ENCODE results near the gene ALK. TPM values are rescaled to one million over a fixed set of nuclear protein-coding genes. Genes with fewer than 3 reads are reported as not detected.

The ALK gene
- total RNA-seq, 2 experiments from 2014 or later: not detected

- CTCF ChIA-PET: no interaction called here
- no peak for DNase-seq
These were observed 331.8 kb downstream of the ALK start for GRCh38 chr2:29589440-29590103.

GRCh38 chr2:29587402-29588190, 333.8 kb downstream of the ALK start:
- no peaks in the 10 kb centered on the region for H3K36me3 Mint-ChIP-seq (ENCODE audit: low read depth)
- no peaks in the 10 kb centered on the region for H3K9me3 Mint-ChIP-seq
- DNase-seq (no peak), ATAC-seq (no peak)
- H3K27ac Mint-ChIP-seq: no peak overlapping the region
- no peak overlapping the region for H3K4me3 Mint-ChIP-seq
- CTCF ChIA-PET: no interaction called here
- H3K27me3 Mint-ChIP-seq: no peaks in the 10 kb centered on the region
- POLR2A ChIA-PET: no interaction called here
- no peaks in the 10 kb centered on the region for H3K4me1 Mint-ChIP-seq (ENCODE audit: low read depth)
- intact Hi-C loops (cut with micrococcal nuclease): no loop called here
- no peak for TF ChIP-seq CTCF (IDR thresholded peaks at IDR 0.05)

More at GRCh38 chr2:29589440-29590103, 331.8 kb downstream of the ALK start:
- Mint-ChIP-seq H3K4me3 (no peak overlapping the region), H3K27ac (no peak overlapping the region), H3K4me1 (ENCODE audit: low read depth) (no peaks in the 10 kb centered on the region), H3K9me3 (no peaks in the 10 kb centered on the region), H3K36me3 (ENCODE audit: low read depth) (no peaks in the 10 kb centered on the region), H3K27me3 (no peaks in the 10 kb centered on the region)
- no peak for TF ChIP-seq CTCF (IDR thresholded peaks at IDR 0.05)
- intact Hi-C loops (cut with micrococcal nuclease): no loop called here
- POLR2A ChIA-PET: no interaction called here
- no peak for ATAC-seq

GRCh38 chr2:29586919-29587318, 334.5 kb downstream of the ALK start:
- Mint-ChIP-seq H3K4me1 (ENCODE audit: low read depth) (no peaks in the 10 kb centered on the region), H3K4me3 (no peak overlapping the region), H3K36me3 (ENCODE audit: low read depth) (no peaks in the 10 kb centered on the region), H3K9me3 (no peaks in the 10 kb centered on the region), H3K27ac (no peak overlapping the region), H3K27me3 (no peaks in the 10 kb centered on the region)
- intact Hi-C loops (cut with micrococcal nuclease): no loop called here
- no peak for ATAC-seq
- no peak for TF ChIP-seq CTCF (IDR thresholded peaks at IDR 0.05)
- CTCF ChIA-PET: no interaction called here
- no peak for DNase-seq
- POLR2A ChIA-PET: no interaction called here

- Mint-ChIP-seq H3K4me1 (ENCODE audit: low read depth) (no peaks in the 10 kb centered on the region), H3K27me3 (no peaks in the 10 kb centered on the region), H3K27ac (no peak overlapping the region), H3K36me3 (ENCODE audit: low read depth) (no peaks in the 10 kb centered on the region), H3K9me3 (no peaks in the 10 kb centered on the region), H3K4me3 (no peak overlapping the region)
- no peak for DNase-seq
- CTCF ChIA-PET: no interaction called here
- POLR2A ChIA-PET: interaction anchor here (1.0 kb wide), 1 partner anchor 9 kb away, joined by 4 read pairs; no protein-coding TSS in a partner anchor
- ATAC-seq: no peak
- TF ChIP-seq CTCF (IDR thresholded peaks at IDR 0.05): no peak
- intact Hi-C loops (cut with micrococcal nuclease): no loop called here
These were observed 337.7 kb downstream of the ALK start for GRCh38 chr2:29583548-29584156.

- no peaks in the 10 kb centered on the region for H3K9me3 Mint-ChIP-seq
- DNase-seq: no peak
- H3K27me3 Mint-ChIP-seq: no peaks in the 10 kb centered on the region
- no peaks in the 10 kb centered on the region for H3K4me1 Mint-ChIP-seq (ENCODE audit: low read depth)
- H3K36me3 Mint-ChIP-seq (ENCODE audit: low read depth): no peaks in the 10 kb centered on the region
- H3K27ac Mint-ChIP-seq: no peak overlapping the region
- ChIA-PET POLR2A (interaction anchor here (1.0 kb wide), 1 partner anchor 9 kb away, joined by 4 read pairs; no protein-coding TSS in a partner anchor), CTCF (no interaction called here)
- ATAC-seq: no peak
- intact Hi-C loops (cut with micrococcal nuclease): no loop called here
- no peak overlapping the region for H3K4me3 Mint-ChIP-seq
- no peak for TF ChIP-seq CTCF (IDR thresholded peaks at IDR 0.05)
These were observed 338.3 kb downstream of the ALK start for GRCh38 chr2:29583104-29583503.
